GM23338 (cell line): ENCODE data around the gene SEPTIN8. TPM values are rescaled to one million over a fixed set of nuclear protein-coding genes. Genes with fewer than 3 reads are reported as not detected.

ENCODE experiments used
- ATAC-seq: fragments of 200-7000 bp; cut with Tn5 transposase; 3 replicates; pipeline ENCODE4 v1.9.1; 2020
- DNase-seq: peaks from one replicate; pipeline ENCODE4 v3.0.0-alpha.2; 2015; ENCODE audit warnings: low spot score
- H2AFZ ChIP-seq: fragments of 200-600 bp; sonication (generic); 2 replicates; pipeline ENCODE4 v1.8.0; 2016; ENCODE audit warnings: antibody characterized with exemption, mild to moderate bottlenecking, moderate library complexity
- H3F3A ChIP-seq: fragments of 200-600 bp; sonication (generic); replicated peaks from 2 replicates; pipeline ENCODE4 v1.8.0; 2017; ENCODE audit warnings: antibody characterized with exemption, mixed run types, low read depth
- H3K27ac ChIP-seq: fragments of 200-600 bp; sonication (generic); 2 replicates; pipeline ENCODE4 v1.6.1; 2016; ENCODE audit warnings: low read depth
- H3K27me3 ChIP-seq: fragments of 200-600 bp; sonication (generic); 2 replicates; pipeline ENCODE4 v1.8.0; 2016; ENCODE audit warnings: mild to moderate bottlenecking, mixed run types, moderate library complexity; ENCODE audit not compliant: insufficient read depth
- H3K36me3 ChIP-seq: fragments of 200-600 bp; sonication (generic); 2 replicates; pipeline ENCODE4 v1.8.0; 2016; ENCODE audit warnings: mild to moderate bottlenecking; ENCODE audit not compliant: insufficient read depth
- H3K4me1 ChIP-seq: fragments of 200-600 bp; sonication (generic); 2 replicates; pipeline ENCODE4 v1.8.0; 2016; ENCODE audit warnings: mild to moderate bottlenecking, moderate library complexity; ENCODE audit not compliant: insufficient read depth
- H3K4me2 ChIP-seq: fragments of 200-600 bp; sonication (generic); 2 replicates; pipeline ENCODE4 v1.7.1; 2017; ENCODE audit warnings: mixed run types
- H3K4me3 ChIP-seq: fragments of 200-600 bp; sonication (generic); 2 replicates; pipeline ENCODE4 v1.6.1; 2016; ENCODE audit warnings: mixed run types
- H3K79me2 ChIP-seq: fragments of 200-600 bp; sonication (generic); replicated peaks from 2 replicates; pipeline ENCODE4 v1.8.0; 2017; ENCODE audit warnings: mild to moderate bottlenecking; ENCODE audit not compliant: insufficient read depth
- H3K9me2 ChIP-seq: fragments of 200-600 bp; sonication (generic); 2 replicates; pipeline ENCODE4 v1.8.0; 2017; ENCODE audit not compliant: insufficient read depth
- H4K20me1 ChIP-seq: fragments of 200-600 bp; sonication (generic); replicated peaks from 2 replicates; pipeline ENCODE4 v1.8.0; 2017; ENCODE audit warnings: mild to moderate bottlenecking; ENCODE audit not compliant: insufficient read depth
- H3K27ac Mint-ChIP-seq: 2 replicates; pipeline ENCODE4 v1.8.0; 2020; ENCODE audit warnings: inconsistent platforms, mild to moderate bottlenecking, moderate library complexity, mixed read lengths
- H3K27me3 Mint-ChIP-seq: 3 replicates; pipeline ENCODE4 v1.8.0; 2022; ENCODE audit warnings: low read depth, mild to moderate bottlenecking, moderate library complexity, mixed read lengths, inconsistent platforms; ENCODE audit not compliant: insufficient read depth, poor library complexity
- H3K36me3 Mint-ChIP-seq: 3 replicates; pipeline ENCODE4 v1.8.0; 2021; ENCODE audit warnings: low read depth, mild to moderate bottlenecking, inconsistent platforms, moderate library complexity, mixed read lengths
- H3K4me1 Mint-ChIP-seq: 3 replicates; pipeline ENCODE4 v1.8.0; 2020; ENCODE audit warnings: mild to moderate bottlenecking, inconsistent platforms, mixed read lengths
- H3K4me3 Mint-ChIP-seq: 3 replicates; pipeline ENCODE4 v1.8.0; 2021; ENCODE audit warnings: moderate library complexity, mild to moderate bottlenecking, inconsistent platforms, mixed read lengths
- H3K9me3 Mint-ChIP-seq: 3 replicates; pipeline ENCODE4 v1.8.0; 2020; ENCODE audit warnings: moderate library complexity, mild to moderate bottlenecking, inconsistent platforms, mixed read lengths
- EZH2phosphoT487 ChIP-seq: fragments of 200-600 bp; sonication (generic); IDR thresholded peaks from one replicate; pipeline ENCODE4 v1.8.1; 2018; ENCODE audit warnings: antibody characterized with exemption; ENCODE audit not compliant: unreplicated experiment
- JUNB ChIP-seq: IDR thresholded peaks from one replicate; pipeline ENCODE4 v1.6.1; 2016; ENCODE audit warnings: antibody characterized with exemption; ENCODE audit not compliant: unreplicated experiment
- STAT1 ChIP-seq: IDR thresholded peaks from one replicate; pipeline ENCODE4 v1.6.1; 2016; ENCODE audit warnings: antibody characterized with exemption; ENCODE audit not compliant: unreplicated experiment
- ZNF114 ChIP-seq: fragments of 250-450 bp; sonication (Bioruptor Pico); IDR thresholded peaks from 2 replicates; pipeline ENCODE4 v1.5.0; 2020; ENCODE audit warnings: mild to moderate bottlenecking, moderate library complexity
- ZNF331 ChIP-seq: fragments of 250-450 bp; sonication (Bioruptor Pico); IDR thresholded peaks from 2 replicates; pipeline ENCODE4 v1.5.0; 2020; ENCODE audit warnings: low read depth, mild to moderate bottlenecking, moderate library complexity
- ZNF462 ChIP-seq: fragments of 250-450 bp; sonication (Bioruptor Pico); IDR thresholded peaks from 2 replicates; pipeline ENCODE4 v1.5.0; 2020; ENCODE audit warnings: mild to moderate bottlenecking, moderate library complexity
- polyA plus RNA-seq: library from polyadenylated mRNA; unstranded; fragments of >200 nt; fragmentation: Nextera tagmentation; extraction: Ambion mirVana; gene quantifications from 2 replicates; pipeline ENCODE4 v1.2.1, GENCODE V29; 2016
- total RNA-seq: library from RNA; depleted of rRNA; stranded (reverse); fragments of >200 nt; shearing (Covaris generic); gene quantifications from 2 replicates; pipeline ENCODE4 v1.2.3, GENCODE V29; 2014
- TF ChIP-seq, protein P1 (sequence below): IDR thresholded peaks from one replicate; pipeline ENCODE4 v1.6.1; 2018; ENCODE audit warnings: antibody characterized with exemption; ENCODE audit not compliant: unreplicated experiment
- TF ChIP-seq, protein P2 (sequence below), 2 experiments: fragments of 200-600 bp in 1 of 2; sonication (generic) in 1 of 2; conservative IDR thresholded peaks; 2 replicates each; pipeline versions ENCODE4 v1.5.1 to v1.6.1; 2016 to 2017; ENCODE audit warnings: antibody characterized with exemption in 2 of 2, low read depth in 2 of 2, mild to moderate bottlenecking in 2 of 2, moderate library complexity in 1 of 2

Gene SEPTIN8
- total and polyA plus RNA-seq, 2 experiments from 2014 or later = 8.8 to 45.0 TPM

DNA sequence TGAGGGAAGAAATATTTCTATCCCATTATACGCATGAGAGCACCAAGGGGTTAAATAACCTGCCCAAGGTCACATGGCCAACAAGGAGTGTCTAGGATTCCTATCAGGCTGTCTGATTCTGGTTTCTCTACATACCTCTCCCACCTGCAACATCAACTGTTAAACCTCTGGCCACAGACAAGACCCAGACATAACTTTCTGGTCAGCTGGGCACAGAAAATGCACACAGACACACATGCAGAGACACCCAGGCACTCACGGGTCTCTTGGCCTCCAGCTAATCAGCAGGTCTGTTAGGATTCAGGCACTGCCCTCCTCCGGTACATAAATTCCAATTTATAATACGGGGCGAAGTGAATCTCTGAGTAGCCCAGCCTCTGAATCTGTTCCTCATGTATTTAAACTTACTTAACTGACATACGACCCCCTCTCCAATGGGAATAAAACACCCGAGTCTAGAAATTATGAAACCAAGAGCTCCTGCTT, 1.5 kb downstream of the SEPTIN8 start (continued):
- TF ChIP-seq, protein P1, sequence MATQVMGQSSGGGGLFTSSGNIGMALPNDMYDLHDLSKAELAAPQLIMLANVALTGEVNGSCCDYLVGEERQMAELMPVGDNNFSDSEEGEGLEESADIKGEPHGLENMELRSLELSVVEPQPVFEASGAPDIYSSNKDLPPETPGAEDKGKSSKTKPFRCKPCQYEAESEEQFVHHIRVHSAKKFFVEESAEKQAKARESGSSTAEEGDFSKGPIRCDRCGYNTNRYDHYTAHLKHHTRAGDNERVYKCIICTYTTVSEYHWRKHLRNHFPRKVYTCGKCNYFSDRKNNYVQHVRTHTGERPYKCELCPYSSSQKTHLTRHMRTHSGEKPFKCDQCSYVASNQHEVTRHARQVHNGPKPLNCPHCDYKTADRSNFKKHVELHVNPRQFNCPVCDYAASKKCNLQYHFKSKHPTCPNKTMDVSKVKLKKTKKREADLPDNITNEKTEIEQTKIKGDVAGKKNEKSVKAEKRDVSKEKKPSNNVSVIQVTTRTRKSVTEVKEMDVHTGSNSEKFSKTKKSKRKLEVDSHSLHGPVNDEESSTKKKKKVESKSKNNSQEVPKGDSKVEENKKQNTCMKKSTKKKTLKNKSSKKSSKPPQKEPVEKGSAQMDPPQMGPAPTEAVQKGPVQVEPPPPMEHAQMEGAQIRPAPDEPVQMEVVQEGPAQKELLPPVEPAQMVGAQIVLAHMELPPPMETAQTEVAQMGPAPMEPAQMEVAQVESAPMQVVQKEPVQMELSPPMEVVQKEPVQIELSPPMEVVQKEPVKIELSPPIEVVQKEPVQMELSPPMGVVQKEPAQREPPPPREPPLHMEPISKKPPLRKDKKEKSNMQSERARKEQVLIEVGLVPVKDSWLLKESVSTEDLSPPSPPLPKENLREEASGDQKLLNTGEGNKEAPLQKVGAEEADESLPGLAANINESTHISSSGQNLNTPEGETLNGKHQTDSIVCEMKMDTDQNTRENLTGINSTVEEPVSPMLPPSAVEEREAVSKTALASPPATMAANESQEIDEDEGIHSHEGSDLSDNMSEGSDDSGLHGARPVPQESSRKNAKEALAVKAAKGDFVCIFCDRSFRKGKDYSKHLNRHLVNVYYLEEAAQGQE = no peak
- no peak for TF ChIP-seq EZH2phosphoT487

DNA sequence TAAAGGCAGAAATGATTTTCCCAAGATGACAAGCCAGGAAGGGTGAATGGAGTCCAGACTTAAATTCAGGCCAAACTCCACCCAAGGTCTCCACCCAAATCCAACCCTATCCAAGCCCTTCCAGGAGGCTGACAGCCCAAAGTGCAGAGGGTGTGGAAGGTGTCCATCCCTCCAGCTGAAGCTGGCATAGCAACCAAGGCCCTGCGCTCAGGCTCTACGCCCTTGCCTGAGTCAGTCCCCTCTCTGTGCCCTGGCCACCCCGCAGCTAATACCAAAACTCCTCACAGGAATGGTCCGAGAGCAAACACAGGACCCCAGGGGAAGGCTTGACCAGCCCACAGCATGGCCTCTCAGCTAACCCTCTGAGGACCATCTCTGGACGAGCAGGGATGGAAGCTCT, 2.1 kb downstream of the SEPTIN8 start:
- Mint-ChIP-seq H3K36me3 (no peaks in the 10 kb centered on the region; the same call in 2 of the 3 replicates), H3K27ac (no peak overlapping the region), H3K27me3 (peaks cover 32% of the 10 kb centered on the region), H3K4me1 (peaks cover 39% of the 10 kb centered on the region), H3K4me3 (no peak overlapping the region), H3K9me3 (no peaks in the 10 kb centered on the region)
- Histone ChIP-seq H3K79me2 (no peaks in the 10 kb centered on the region; the same call in 1 of the 2 replicates), H4K20me1 (0 out of 2 replicates have a peak, but pooled peaks cover 4% of the 10 kb centered on the region), H3F3A (no peaks in the 10 kb centered on the region), H3K4me2 (no peak overlapping the region), H3K27me3 (peaks cover 44% of the 10 kb centered on the region), H3K9me2 (peaks cover 2% of the 10 kb centered on the region; the same call in 1 of the 2 replicates), H3K36me3 (no peaks in the 10 kb centered on the region), H2AFZ (no peak overlapping the region), H3K27ac (no peak overlapping the region), H3K4me1 (peaks cover 25% of the 10 kb centered on the region), H3K4me3 (no peak overlapping the region)
- TF ChIP-seq STAT1 (no peak), ZNF114 (CRISPR knock-in tag) (no peak), ZNF462 (CRISPR knock-in tag) (no peak), JUNB (no peak), ZNF331 (CRISPR knock-in tag) (no peak), EZH2phosphoT487 (no peak)
- TF ChIP-seq, protein P2, sequence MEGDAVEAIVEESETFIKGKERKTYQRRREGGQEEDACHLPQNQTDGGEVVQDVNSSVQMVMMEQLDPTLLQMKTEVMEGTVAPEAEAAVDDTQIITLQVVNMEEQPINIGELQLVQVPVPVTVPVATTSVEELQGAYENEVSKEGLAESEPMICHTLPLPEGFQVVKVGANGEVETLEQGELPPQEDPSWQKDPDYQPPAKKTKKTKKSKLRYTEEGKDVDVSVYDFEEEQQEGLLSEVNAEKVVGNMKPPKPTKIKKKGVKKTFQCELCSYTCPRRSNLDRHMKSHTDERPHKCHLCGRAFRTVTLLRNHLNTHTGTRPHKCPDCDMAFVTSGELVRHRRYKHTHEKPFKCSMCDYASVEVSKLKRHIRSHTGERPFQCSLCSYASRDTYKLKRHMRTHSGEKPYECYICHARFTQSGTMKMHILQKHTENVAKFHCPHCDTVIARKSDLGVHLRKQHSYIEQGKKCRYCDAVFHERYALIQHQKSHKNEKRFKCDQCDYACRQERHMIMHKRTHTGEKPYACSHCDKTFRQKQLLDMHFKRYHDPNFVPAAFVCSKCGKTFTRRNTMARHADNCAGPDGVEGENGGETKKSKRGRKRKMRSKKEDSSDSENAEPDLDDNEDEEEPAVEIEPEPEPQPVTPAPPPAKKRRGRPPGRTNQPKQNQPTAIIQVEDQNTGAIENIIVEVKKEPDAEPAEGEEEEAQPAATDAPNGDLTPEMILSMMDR (conservative IDR thresholded peaks at IDR 0.05; ENCODE audit: low read depth in 2 of 2) = no peak
- TF ChIP-seq, protein P1 = no peak
- DNase-seq (no peak), ATAC-seq (no peak)
